HCT116 (cell line): ENCODE results near the gene TMEM52B. TPM values are rescaled to one million over a fixed set of nuclear protein-coding genes. Genes with fewer than 3 reads are reported as not detected.

Experiments
- ATAC-seq: fragments of 200-7000 bp; cut with Tn5 transposase; 2 replicates; pipeline ENCODE4 v1.9.1; 2020; ENCODE audit warnings: mild to moderate bottlenecking, moderate library complexity
- BruUV-seq: library from RNA; stranded (reverse); fragments of 400-500 nt; replicated peaks from 2 replicates; lab custom pipeline; 2021; lab: Mats Ljungman, UMichigan
- CTCF ChIA-PET: fragments of 300-600 bp; sonication (Branson Sonifier 250); formaldehyde crosslinking; loops from one replicate; lab custom pipeline; 2021; ENCODE audit warnings: antibody characterized with exemption; lab: Charles Lee
- POLR2A ChIA-PET: fragments of 300-600, 350-600 bp; sonication (Branson Sonifier 250); formaldehyde crosslinking; loops from one replicate; lab custom pipeline; 2021; ENCODE audit warnings: antibody characterized with exemption; lab: Charles Lee
- RAD21 ChIA-PET, 2 experiments: fragments of 300-600 bp; sonication (Branson Sonifier 250); formaldehyde crosslinking; loops; one replicate each; lab custom pipeline; 2023; ENCODE audit warnings: low total read pairs in 2 of 2; ENCODE audit not compliant: uncharacterized antibody in 2 of 2, unreplicated experiment in 2 of 2, low non-redundant PET in 1 of 2; lab: Charles Lee
- DNase-seq: peaks from one replicate; pipeline ENCODE4 v3.0.0-alpha.2; 2010; ENCODE audit warnings: low read depth, low spot score
- H2AFZ ChIP-seq: fragments of 200-600 bp; shearing (Covaris generic), sonication (generic); 2 replicates; pipeline ENCODE4 v1.6.1; 2017; ENCODE audit warnings: low read depth, mixed run types, mixed read lengths, antibody characterized with exemption, low read length; ENCODE audit not compliant: poor library complexity, severe bottlenecking
- H3K27ac ChIP-seq: 2 replicates; pipeline ENCODE4 v1.5.1; 2012; ENCODE audit warnings: low read depth, low read length
- H3K27me3 ChIP-seq: fragments of 200-600 bp; sonication (generic); 2 replicates; pipeline ENCODE4 v1.6.1; 2016; ENCODE audit warnings: mixed run types, low read length, mixed read lengths; ENCODE audit not compliant: insufficient read depth
- H3K36me3 ChIP-seq, 2 experiments: fragments of 200-500 bp in 1 of 2; fragments of 200-600 bp in 1 of 2; sonication (Bioruptor generic) in 1 of 2; sonication (generic) in 1 of 2; 2 replicates each; pipeline versions ENCODE4 v1.5.1 to v1.6.1; 2014 to 2016; ENCODE audit warnings: low read length in 2 of 2, inconsistent platforms in 1 of 2, mixed read lengths in 1 of 2, mixed run types in 1 of 2; ENCODE audit not compliant: insufficient read depth in 2 of 2, control insufficient read depth in 1 of 2
- H3K4me1 ChIP-seq, 2 experiments: fragments of 200-600 bp in 1 of 2; sonication (generic) in 1 of 2; 2 replicates each; pipeline versions ENCODE4 v1.5.1 to v1.6.1; 2012 to 2017; ENCODE audit warnings: low read length in 2 of 2, inconsistent platforms in 1 of 2, mild to moderate bottlenecking in 1 of 2, mixed read lengths in 1 of 2, mixed run types in 1 of 2, moderate library complexity in 1 of 2; ENCODE audit not compliant: insufficient read depth in 2 of 2, control insufficient read depth in 1 of 2
- H3K4me2 ChIP-seq: fragments of 200-600 bp; sonication (generic); 2 replicates; pipeline ENCODE4 v1.6.1; 2017; ENCODE audit warnings: mixed run types, low read length, mixed read lengths
- H3K4me3 ChIP-seq, 2 experiments: fragments of 200-600 bp in 1 of 2; sonication (generic) in 1 of 2; replicated peaks in 1 of 2; 2 replicates each; pipeline ENCODE4 v1.5.1; 2011 to 2016; ENCODE audit warnings: low read length in 2 of 2, control low read depth in 1 of 2, low read depth in 1 of 2, mild to moderate bottlenecking in 1 of 2, mixed read lengths in 1 of 2, mixed run types in 1 of 2
- H3K79me2 ChIP-seq: fragments of 200-600 bp; sonication (generic); 2 replicates; pipeline ENCODE4 v1.6.1; 2017; ENCODE audit warnings: mild to moderate bottlenecking, mixed run types, low read length, moderate library complexity, mixed read lengths; ENCODE audit not compliant: insufficient read depth
- H3K9ac ChIP-seq: fragments of 200-600 bp; sonication (generic); 2 replicates; pipeline ENCODE4 v1.6.1; 2016; ENCODE audit warnings: low read length, mixed read lengths
- H3K9me2 ChIP-seq: fragments of 200-600 bp; sonication (generic), shearing (Covaris generic); 2 replicates; pipeline ENCODE4 v1.6.1; 2017; ENCODE audit warnings: mixed run types, mild to moderate bottlenecking, moderate library complexity; ENCODE audit not compliant: insufficient read depth
- H3K9me3 ChIP-seq, 2 experiments: fragments of 200-500 bp in 1 of 2; fragments of 200-600 bp in 1 of 2; sonication (Bioruptor generic) in 1 of 2; sonication (generic) in 1 of 2; 2 replicates each; pipeline ENCODE4 v1.6.1; 2014 to 2017; ENCODE audit warnings: low read length in 2 of 2, mixed read lengths in 2 of 2, inconsistent platforms in 1 of 2, low read depth in 1 of 2, mild to moderate bottlenecking in 1 of 2, mixed run types in 1 of 2, moderate library complexity in 1 of 2; ENCODE audit not compliant: control insufficient read depth in 1 of 2, insufficient read depth in 1 of 2
- H4K20me1 ChIP-seq: fragments of 200-600 bp; sonication (generic), shearing (Covaris generic); 2 replicates; pipeline ENCODE4 v1.6.1; 2017; ENCODE audit warnings: mixed run types, mild to moderate bottlenecking, moderate library complexity; ENCODE audit not compliant: insufficient read depth
- CEBPB ChIP-seq: IDR thresholded peaks from 2 replicates; pipeline ENCODE4 v1.6.1; 2012; ENCODE audit warnings: low read depth
- CTCF ChIP-seq, 3 experiments: fragments of 200-600 bp in 1 of 3; sonication (generic) in 1 of 3; IDR thresholded peaks in 2 of 3; conservative IDR thresholded peaks in 1 of 3; 2 replicates each; pipeline ENCODE4 v1.5.1; 2012 to 2017; ENCODE audit warnings: low read depth in 2 of 3, low read length in 2 of 3, antibody characterized with exemption in 1 of 3, borderline replicate concordance in 1 of 3, control low read depth in 1 of 3, mild to moderate bottlenecking in 1 of 3, mixed read lengths in 1 of 3, mixed run types in 1 of 3, moderate library complexity in 1 of 3; ENCODE audit not compliant: insufficient read depth in 1 of 3
- EGR1 ChIP-seq: IDR thresholded peaks from 2 replicates; pipeline ENCODE4 v1.6.1; 2012; ENCODE audit warnings: low read depth
- FOSL1 ChIP-seq: IDR thresholded peaks from 2 replicates; pipeline ENCODE4 v1.6.1; 2012; ENCODE audit warnings: low read depth
- JUND ChIP-seq: IDR thresholded peaks from 2 replicates; pipeline ENCODE4 v1.6.1; 2012
- POLR2A ChIP-seq: IDR thresholded peaks from 2 replicates; pipeline ENCODE4 v1.7.0; 2011; ENCODE audit warnings: borderline replicate concordance; ENCODE audit not compliant: insufficient read depth, insufficient read length; ENCODE audit errors: extremely low read depth
- SIN3A ChIP-seq: IDR thresholded peaks from 2 replicates; pipeline ENCODE4 v1.6.1; 2012; ENCODE audit warnings: low read depth
- SP1 ChIP-seq: IDR thresholded peaks from 2 replicates; pipeline ENCODE4 v1.6.1; 2012; ENCODE audit warnings: low read depth
- SRF ChIP-seq: IDR thresholded peaks from 2 replicates; pipeline ENCODE4 v1.6.1; 2012; ENCODE audit warnings: low read depth
- TCF7L2 ChIP-seq: IDR thresholded peaks from 2 replicates; pipeline ENCODE4 v1.7.0; 2011; ENCODE audit warnings: borderline replicate concordance, inconsistent platforms; ENCODE audit not compliant: insufficient read depth, insufficient read length; ENCODE audit errors: extremely low read depth
- ZNF274 ChIP-seq: fragments of 200-500 bp; sonication (Bioruptor generic); IDR thresholded peaks from 2 replicates; pipeline ENCODE4 v1.6.1; 2014; ENCODE audit warnings: mild to moderate bottlenecking, low read depth, low read length, inconsistent platforms
- intact Hi-C: fragments of 100-400 bp; cut with micrococcal nuclease; formaldehyde crosslinking; loops from 2 replicates; pipeline ENCODE4 v1.10.0; 2022
- total RNA-seq: library from RNA; stranded (reverse); gene quantifications from one replicate; pipeline ENCODE4 v1.2.1, GENCODE V29; 2021; ENCODE audit not compliant: unreplicated experiment

Gene TMEM52B
- total RNA-seq, 1 experiment from 2014 or later: not detected

- TF ChIP-seq TCF7L2 (no peak), POLR2A (no peak), SIN3A (no peak), ZNF274 (no peak), CTCF (IDR thresholded peaks at IDR 0.05 in 2 of 3, conservative IDR thresholded peaks at IDR 0.05 in 1 of 3; ENCODE audit: borderline replicate concordance in 1 of 3, insufficient read depth in 1 of 3, low read depth in 2 of 3, low read length in 2 of 3) (no peak), FOSL1 (no peak), CEBPB (no peak)
These were observed 13.0 kb downstream of the TMEM52B start (continued) for GRCh38 chr12:10191865-10192264.

- TF ChIP-seq SRF (no peak), JUND (no peak), SP1 (no peak), EGR1 (no peak), TCF7L2 (no peak)
- Histone ChIP-seq H3K27me3 (no peaks in the 10 kb centered on the region), H3K9me2 (no peaks in the 10 kb centered on the region), H3K27ac (no peak overlapping the region), H3K9ac (no peak overlapping the region), H3K36me3 (no peaks in the 10 kb centered on the region), H3K79me2 (no peaks in the 10 kb centered on the region), H2AFZ (no peak overlapping the region), H3K4me2 (no peak overlapping the region), H3K4me1 (peaks cover 4 to 20% of the 10 kb centered on the region in 2 experiments; a peak in 3 of 4 replicates), H4K20me1 (no peaks in the 10 kb centered on the region), H3K4me3 (no peak overlapping the region), H3K9me3 (no peaks in the 10 kb centered on the region)
- ChIA-PET RAD21 (no interaction called here), POLR2A (interaction anchor here (0.7 kb wide), 1 partner anchor 14 kb away, joined by 3 read pairs; no protein-coding TSS in a partner anchor), CTCF (interaction anchor here (1.7 kb wide), 1 partner anchor 41 kb away, joined by 4 read pairs; no protein-coding TSS in a partner anchor)
- ATAC-seq (no peak), DNase-seq (no peak)
- no TSS peak for BruUV-seq
- intact Hi-C loops: no loop called here
These were observed 15.4 kb downstream of the TMEM52B start for GRCh38 chr12:10194160-10194670.
